GM08714 (cell line): Measurements from ENCODE around the gene MTMR8.
"Not testable (repeated sequence)": the region's sequence is repeated elsewhere in the genome, so short reads cannot be mapped to it uniquely, and the experiment has no call there.

Experiments used
- H3K4me3 ChIP-seq: fragments of 200-500 bp; sonication (Bioruptor generic); 2 replicates; pipeline ENCODE4 v1.5.1; 2014; ENCODE audit warnings: mild to moderate bottlenecking, low read length, inconsistent platforms
- ZNF274 ChIP-seq: IDR thresholded peaks from 2 replicates; pipeline ENCODE4 v1.6.1; 2012; ENCODE audit warnings: mild to moderate bottlenecking, low read depth, low read length

MTMR8 gene

GRCh38 chrX:64394874-64395567 lies at the start of gene MTMR8:
TSS of gene MTMR8 (minus strand) at chrX:64395452. CDS start at chrX:64395363, 89 bp downstream.
- no peak for TF ChIP-seq ZNF274
- H3K4me3 ChIP-seq: peak within 1 kb of the TSS; percentile 80; the same call in 1 of the 2 replicates

GRCh38 chrX:64439551-64439950 lies 44.3 kb upstream of the MTMR8 start:
- TF ChIP-seq ZNF274: no peak
- H3K4me3 ChIP-seq: no peak overlapping the region

- H3K4me3 ChIP-seq: no peak overlapping the region
- no peak for TF ChIP-seq ZNF274
Observed at GRCh38 chrX:64437665-64438064, 42.4 kb upstream of the MTMR8 start.

GRCh38 chrX:64437218-64437617 lies 42.0 kb upstream of the MTMR8 start:
- no peak for TF ChIP-seq ZNF274
- H3K4me3 ChIP-seq: no peak overlapping the region

- no peak for TF ChIP-seq ZNF274
- H3K4me3 ChIP-seq: no peak overlapping the region
Observed at GRCh38 chrX:64428371-64428770, 33.1 kb upstream of the MTMR8 start.

- TF ChIP-seq ZNF274: no peak
- H3K4me3 ChIP-seq: no peak overlapping the region
Observed at GRCh38 chrX:64427787-64428186, 32.5 kb upstream of the MTMR8 start.

DNA sequence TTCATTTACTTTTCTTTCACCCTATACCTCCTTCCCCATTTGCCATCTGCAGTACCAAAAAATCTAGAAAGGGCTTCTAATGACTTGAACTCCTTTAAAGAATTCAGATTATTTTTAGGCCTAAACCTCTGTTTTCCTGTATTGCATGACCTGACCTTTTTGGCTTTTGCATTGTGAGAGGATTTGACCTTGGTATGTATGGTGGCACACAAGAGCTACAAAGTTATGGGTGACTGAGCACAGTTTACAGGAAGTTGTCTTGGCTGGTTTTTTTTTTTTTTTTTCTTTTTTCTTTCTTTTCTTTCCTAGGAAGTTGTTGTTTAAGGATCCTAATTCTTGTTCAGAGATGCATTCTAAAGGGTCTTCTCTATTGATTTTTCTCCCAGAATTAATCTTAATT lies 32.0 kb upstream of the MTMR8 start:
- no peak overlapping the region for H3K4me3 ChIP-seq
- no peak for TF ChIP-seq ZNF274

- not testable (repeated sequence) for H3K4me3 ChIP-seq
Observed at GRCh38 chrX:64409730-64410129, 14.5 kb upstream of the MTMR8 start.

GRCh38 chrX:64398088-64398487 lies 2.8 kb upstream of the MTMR8 start:
- H3K4me3 ChIP-seq: no peak overlapping the region
- no peak for TF ChIP-seq ZNF274

- no peak for TF ChIP-seq ZNF274
- peak overlapping the region; percentile 80; the same call in 1 of the 2 replicates for H3K4me3 ChIP-seq
Observed at GRCh38 chrX:64395568-64395929, 297 bp upstream of the MTMR8 start.

- H3K4me3 ChIP-seq: peak overlapping the region; percentile 80; the same call in 1 of the 2 replicates
- no peak for TF ChIP-seq ZNF274
Observed at GRCh38 chrX:64394059-64394873, 986 bp downstream of the MTMR8 start.

DNA sequence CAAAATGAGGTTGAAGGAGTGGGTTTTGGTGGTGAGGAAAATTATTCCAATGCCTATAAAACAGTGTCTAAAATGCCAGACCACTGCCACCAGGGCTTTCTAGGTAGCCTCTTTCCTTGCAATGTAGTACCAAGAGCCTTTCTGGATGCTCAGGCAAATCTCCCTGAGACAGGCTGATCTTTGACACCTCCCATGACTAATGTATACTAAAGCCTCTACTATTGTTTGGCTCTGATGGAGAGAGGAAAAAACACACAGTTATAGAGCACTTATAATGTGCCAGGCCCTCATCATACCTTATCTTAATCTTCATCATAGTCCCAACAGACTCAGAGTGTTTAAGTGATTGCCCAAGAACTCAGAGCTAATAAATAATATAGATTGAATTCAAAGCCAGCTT lies 5.8 kb downstream of the MTMR8 start:
- TF ChIP-seq ZNF274: no peak
- no peak overlapping the region for H3K4me3 ChIP-seq

DNA sequence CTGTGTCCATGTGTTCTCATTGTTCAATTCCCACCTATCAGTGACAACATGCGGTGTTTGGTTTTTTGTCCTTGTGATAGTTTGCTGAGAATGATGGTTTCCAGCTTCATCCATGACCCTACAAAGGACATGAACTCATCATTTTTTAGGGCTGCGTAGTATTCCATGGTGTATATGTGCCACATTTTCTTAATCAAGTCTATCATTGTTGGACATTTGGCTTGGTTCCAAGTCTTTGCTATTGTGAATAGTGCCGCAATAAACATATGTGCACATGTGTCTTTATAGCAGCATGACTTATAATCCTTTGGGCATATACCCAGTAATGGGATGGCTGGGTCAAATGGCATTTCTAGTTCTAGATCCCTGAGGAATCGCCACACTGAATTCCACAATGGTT lies 14.5 kb downstream of the MTMR8 start:
- H3K4me3 ChIP-seq: not testable (repeated sequence)

DNA sequence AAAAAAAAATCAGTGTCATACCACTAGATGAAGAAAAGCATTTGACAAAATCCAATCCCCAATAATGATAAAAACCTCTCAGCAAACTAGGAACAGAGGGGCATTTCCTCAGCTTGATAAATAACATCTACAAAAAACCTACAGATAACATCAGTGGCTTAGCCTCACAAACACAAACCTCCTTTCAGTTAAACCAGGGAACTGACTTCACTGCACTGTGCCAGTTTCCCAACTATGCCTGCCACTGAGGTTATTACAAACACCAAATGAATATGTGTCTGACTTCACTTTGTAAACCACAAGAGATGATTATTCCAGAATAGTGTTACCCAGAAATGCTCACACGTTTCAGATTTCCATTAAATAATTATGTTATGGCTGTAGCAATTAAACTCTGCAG lies 15.3 kb downstream of the MTMR8 start:
- no peak overlapping the region for H3K4me3 ChIP-seq
- TF ChIP-seq ZNF274: no peak

GRCh38 chrX:64377753-64378152 lies 17.5 kb downstream of the MTMR8 start:
- H3K4me3 ChIP-seq: no peak overlapping the region
- TF ChIP-seq ZNF274: no peak
